GM20431 (cell line): ENCODE data around the gene SLC9A3.

Experiments
- in situ Hi-C: fragments of 300-500 bp; cut with MseI, MboI; formaldehyde crosslinking; loops from one replicate; pipeline ENCODE4 v1.15.0; 2020; ENCODE audit warnings: low sequenced_read_pairs; ENCODE audit not compliant: unreplicated experiment

SLC9A3 gene

GRCh38 chr5:528629-529511 is 4.6 kb upstream of the SLC9A3 start:
- in situ Hi-C loops, result no loop called here

GRCh38 chr5:527646-528628 is 3.7 kb upstream of the SLC9A3 start:
- in situ Hi-C loops, result no loop called here

GRCh38 chr5:526456-527088 is 2.3 kb upstream of the SLC9A3 start:
- in situ Hi-C loops, result no loop called here

- in situ Hi-C loops, result no loop called here
Observed at GRCh38 chr5:525916-526315, 1.7 kb upstream of the SLC9A3 start.

GRCh38 chr5:524973-525761 is 918 bp upstream of the SLC9A3 start:
- in situ Hi-C loops, result no loop called here

- in situ Hi-C loops, result no loop called here
Observed at GRCh38 chr5:523441-524222, 617 bp downstream of the SLC9A3 start.

- in situ Hi-C loops, result no loop called here
Observed at GRCh38 chr5:522899-523440, 1.3 kb downstream of the SLC9A3 start.

- in situ Hi-C loops, result no loop called here
Observed at GRCh38 chr5:522116-522515, 2.1 kb downstream of the SLC9A3 start.

- in situ Hi-C loops, result no loop called here
Observed at GRCh38 chr5:521680-522079, 2.6 kb downstream of the SLC9A3 start.

GRCh38 chr5:520850-521226 is 3.4 kb downstream of the SLC9A3 start:
- in situ Hi-C loops, result no loop called here

GRCh38 chr5:520196-520849 is 3.9 kb downstream of the SLC9A3 start:
- in situ Hi-C loops, result no loop called here

- in situ Hi-C loops, result no loop called here
Observed at GRCh38 chr5:518721-519120, 5.5 kb downstream of the SLC9A3 start.

GRCh38 chr5:517535-518100 is 6.6 kb downstream of the SLC9A3 start:
- in situ Hi-C loops, result no loop called here

- in situ Hi-C loops, result no loop called here
Observed at GRCh38 chr5:516980-517379, 7.3 kb downstream of the SLC9A3 start.

GRCh38 chr5:516338-516925 is 7.8 kb downstream of the SLC9A3 start:
- in situ Hi-C loops, result no loop called here

- in situ Hi-C loops, result no loop called here
Observed at GRCh38 chr5:515273-515836, 8.9 kb downstream of the SLC9A3 start.

- in situ Hi-C loops, result no loop called here
Observed at GRCh38 chr5:514673-515072, 9.6 kb downstream of the SLC9A3 start.
